SHP77 (cell line): ENCODE measurements around the gene RSPRY1.

ENCODE experiments used
- DNase-seq, 2 experiments: peaks; one replicate each; lab custom pipeline; 2025; lab: John Stamatoyannopoulos, UW

Gene RSPRY1

DNA sequence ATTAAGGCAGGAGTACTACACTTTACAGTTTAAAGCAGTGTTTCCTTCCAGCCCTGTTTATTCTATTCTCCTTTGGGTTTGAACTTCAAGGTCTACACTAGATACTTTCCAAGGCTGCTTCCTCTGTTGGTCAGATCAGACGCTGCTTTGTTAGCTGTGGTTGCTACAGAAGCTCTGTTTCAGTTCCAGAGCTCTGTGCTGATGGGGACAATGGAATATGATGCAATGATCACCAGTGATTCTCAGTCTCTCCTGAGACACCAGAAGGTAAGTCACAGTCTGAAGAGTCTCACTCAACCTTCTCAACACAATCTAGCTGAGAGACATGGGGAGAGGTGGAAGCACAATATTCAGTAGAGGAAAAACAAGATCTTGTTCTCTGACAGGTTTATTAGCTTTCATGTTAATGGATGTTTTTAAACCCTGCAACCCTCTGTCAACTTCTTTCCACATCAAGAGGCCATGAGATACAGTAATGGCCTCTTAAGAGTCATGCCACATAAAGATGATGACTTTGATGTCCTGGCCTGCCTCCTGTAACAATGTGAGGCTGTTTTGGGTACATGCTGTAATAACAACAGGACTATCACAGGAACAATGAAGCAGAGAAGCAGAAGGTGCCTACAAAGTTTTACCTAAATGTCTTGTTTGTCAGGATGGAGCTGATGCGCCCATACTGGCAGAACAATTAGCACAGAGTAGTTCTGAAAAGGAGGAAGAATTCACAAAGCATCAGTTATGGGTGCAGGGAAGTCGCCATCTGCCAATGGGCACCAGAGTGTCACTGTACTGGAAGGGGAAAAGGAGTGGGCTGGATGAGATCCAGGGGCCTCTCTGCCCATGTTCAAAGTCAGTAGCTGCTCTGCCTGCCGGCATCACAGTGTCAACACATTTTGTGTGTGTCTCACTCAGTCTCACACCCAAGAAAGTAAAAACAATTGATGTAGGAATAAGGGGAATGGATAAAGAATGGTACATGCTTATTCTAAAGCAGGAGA is 33.7 kb upstream of the RSPRY1 start:
- no peak for DNase-seq

DNA sequence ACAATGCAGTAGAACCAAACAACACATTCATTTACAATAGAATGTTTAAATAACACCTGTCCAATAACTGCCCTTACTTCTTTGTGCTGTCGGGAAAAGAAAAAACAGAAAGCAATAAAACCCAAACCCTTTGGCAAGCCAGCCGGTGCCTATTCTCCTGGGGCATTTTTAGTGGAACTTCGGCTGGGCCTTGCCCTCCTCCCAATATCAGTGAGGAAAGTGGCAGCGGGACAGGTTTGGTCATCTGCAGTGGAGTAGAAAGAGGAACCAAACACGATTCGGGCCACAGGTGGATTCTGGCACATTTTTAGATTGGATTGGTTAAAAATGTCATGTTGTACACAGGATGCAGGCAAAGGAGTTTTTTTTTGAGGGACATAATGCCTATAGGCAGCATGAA is 32.3 kb upstream of the RSPRY1 start:
- no peak for DNase-seq

DNA sequence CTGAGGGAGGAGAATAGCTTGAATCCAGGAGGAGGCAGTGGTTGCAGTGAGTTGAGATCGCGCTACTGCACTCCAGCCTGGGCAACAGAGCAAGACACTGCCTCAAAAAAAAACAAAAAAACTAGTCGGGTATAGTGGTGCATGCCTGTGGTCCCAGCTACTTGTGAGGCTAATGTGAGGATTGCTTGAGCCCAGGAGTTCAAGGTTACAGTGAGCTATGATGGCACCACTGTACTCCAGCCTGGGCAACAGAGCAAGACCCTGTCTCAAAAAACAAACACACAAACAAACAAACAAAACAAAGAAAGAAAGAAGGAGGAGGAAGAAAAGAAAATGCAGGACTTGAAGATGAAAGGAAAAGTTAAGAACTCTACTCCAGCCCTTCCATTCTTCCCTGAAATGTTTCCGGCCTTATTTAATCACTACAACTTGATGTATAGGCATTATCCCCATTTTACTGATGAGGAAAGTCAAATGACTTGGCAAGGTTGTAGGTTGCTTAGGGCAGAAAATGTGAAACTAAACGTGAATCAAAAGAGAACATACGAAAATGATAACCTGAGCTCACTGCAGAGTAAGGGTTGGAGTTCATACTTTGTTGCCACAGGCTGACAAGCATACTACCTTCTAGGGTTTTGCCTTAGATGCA is 30.3 kb upstream of the RSPRY1 start:
- DNase-seq, result no peak

DNA sequence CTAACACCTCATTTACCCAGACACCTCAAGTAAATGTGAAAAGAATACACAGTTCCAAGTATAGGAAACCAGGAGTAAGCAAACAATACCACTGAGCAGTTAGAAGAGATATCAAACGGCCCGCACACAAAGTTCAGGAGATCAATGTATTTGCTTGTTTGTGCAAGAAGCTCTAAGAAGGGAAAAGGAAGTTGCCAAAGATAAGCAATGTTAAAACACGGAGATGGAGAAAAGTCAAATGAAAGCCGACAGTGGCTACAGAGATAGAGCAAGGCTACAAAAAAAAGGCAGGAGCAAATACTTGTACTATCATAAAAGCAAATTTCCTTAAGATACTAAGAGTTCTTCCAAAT is 29.8 kb upstream of the RSPRY1 start:
- DNase-seq, result no peak

DNA sequence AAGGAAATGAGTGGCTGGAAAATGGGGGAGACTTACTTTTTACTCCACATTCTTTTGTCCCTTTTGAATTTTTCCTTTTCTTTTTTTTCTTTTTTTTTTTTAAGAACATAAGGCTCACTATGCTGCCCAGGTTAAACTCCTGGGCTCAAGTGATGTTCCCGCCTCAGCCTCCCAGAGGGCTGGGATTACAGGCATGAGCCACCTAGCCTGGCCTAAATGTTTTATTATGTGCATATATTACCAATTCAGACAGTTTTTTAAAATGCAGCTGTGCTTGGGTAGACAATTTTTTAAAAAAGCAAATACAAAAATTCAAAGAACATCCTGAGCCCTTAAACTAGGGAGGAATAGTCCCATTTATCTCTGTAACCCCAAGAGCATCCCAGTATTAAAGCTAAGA is 28.6 kb upstream of the RSPRY1 start:
- DNase-seq, result no peak

DNA sequence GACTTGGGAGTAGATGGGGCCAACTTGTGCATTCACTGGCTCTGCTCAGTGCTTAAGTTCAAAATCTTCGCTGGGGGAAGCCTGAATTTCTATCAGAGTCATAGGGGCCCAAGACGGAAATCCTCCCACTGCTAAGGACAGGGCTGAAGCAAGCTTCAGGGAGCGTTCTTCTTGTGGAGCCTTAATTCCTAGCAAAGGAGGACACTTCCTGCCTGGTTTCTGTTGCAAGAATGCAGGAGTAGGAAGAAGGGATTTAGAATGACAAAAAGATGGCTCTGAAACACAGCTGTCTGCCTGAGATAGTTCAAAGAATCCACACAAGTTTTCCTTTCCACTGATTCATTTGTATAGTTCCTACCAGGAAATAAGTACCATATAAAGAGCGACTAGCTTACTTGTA is 26.7 kb upstream of the RSPRY1 start:
- no peak for DNase-seq

DNA sequence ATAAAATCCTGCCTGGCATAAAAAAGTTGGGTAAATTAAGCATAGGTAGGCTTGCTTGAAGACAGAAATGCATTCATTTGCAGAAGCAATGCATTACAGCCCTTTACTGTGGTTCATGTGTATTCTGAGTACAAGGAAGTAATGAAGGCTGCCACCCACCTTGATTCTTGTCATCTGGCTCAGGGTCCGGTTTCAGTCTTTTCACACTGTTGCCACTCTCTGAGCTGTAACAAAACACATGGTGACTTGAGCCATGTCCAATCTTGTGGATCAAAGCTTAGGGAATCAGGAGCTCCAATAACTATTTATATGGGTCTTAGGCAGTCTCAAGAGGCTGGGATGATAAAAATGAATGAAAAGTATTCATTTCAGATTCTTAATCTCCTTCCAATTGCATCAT is 22.3 kb upstream of the RSPRY1 start:
- DNase-seq, result no peak

DNA sequence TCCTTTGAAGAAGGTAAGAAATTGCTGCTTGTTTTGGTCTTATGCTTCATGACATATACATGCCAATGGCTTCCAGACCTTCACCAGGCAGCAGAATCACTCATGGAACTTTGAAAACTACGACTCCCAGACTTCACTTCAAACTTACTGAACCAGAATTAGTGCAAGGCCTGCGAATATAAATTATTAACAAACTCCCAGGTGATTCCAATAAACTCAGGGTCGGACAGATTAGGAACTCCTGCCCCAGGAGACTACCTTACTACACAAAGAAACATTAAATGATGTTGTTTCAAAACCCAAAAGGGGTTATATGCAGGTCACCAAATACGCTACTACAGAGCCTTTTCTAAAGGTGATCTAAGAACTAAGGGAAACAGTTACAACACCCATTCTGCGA is 20.6 kb upstream of the RSPRY1 start:
- no peak for DNase-seq

DNA sequence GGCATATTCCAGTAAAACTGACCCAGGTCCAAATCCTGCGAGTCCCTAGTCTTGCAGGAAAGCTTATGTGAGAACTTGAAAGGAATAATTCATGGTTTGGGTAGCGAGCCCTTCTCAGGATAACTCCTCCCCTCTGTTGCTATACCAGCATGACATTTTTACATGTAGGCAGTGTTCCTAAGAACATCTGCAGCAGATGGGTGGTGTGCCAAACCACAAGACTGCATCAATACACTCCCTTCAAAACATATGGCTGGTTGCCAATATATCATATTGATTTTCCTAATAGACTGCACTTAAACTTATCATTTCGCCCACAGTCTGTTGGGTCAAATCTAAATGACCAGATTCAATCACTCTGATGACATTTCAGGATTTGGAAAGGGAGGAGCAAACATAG is 20.2 kb upstream of the RSPRY1 start:
- no peak for DNase-seq

DNA sequence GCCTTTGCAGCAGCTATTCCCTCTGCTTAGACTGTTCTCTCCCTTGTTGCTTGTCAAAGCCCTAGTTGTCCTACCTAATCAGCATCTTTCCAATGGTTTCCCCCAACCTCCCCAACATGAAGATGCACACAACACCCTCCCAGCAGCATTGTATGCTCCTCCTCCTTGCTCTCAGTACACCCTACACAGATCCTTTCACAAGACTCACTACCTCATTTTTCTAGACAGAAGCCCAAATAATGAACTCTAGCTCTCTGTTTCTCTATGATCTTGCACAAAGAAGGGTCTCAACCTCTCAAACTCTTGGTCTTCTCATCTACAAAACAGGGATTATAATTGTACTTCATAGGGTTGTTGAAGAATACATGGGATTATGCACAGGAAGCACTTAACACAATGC is 19.7 kb upstream of the RSPRY1 start:
- DNase-seq, result no peak

DNA sequence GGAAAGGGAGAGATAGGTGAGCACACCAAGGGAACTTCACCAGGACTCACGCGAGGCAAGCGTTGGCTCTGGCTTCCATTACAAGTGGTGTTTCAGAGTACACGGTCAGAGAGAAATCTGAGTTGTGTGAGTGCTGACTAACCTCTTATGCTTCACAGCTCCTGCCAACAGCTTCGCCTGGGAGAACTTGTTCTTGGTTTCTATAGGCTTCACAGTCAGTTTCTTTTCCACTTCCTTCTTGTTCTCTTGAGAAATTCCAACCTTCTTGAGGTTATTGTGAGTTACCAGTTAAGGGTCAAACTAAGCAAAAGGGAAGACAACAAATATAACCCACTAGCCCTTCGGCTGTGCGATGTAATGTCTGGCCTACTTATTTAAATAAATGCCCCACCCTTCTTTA is 19.2 kb upstream of the RSPRY1 start:
- no peak for DNase-seq

DNA sequence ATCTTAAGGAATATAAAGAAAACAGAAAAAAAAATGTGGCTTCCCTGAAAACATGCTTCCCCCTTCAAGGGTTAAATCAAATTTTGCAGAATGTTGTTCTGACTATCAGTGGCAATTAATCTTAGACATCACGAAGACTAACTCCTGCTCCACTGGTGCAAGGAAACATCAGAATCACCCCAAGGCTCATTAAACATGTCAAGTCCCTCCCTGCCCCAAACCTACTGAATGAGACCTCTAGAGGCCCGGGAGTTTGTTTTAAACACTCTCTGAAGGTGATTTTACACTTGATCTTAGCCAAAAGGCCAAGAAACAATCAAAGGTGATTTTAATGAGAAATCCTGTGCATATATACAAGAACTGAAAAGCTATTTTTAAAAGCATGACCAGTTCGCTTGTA is 18.6 kb upstream of the RSPRY1 start:
- DNase-seq, result no peak

DNA sequence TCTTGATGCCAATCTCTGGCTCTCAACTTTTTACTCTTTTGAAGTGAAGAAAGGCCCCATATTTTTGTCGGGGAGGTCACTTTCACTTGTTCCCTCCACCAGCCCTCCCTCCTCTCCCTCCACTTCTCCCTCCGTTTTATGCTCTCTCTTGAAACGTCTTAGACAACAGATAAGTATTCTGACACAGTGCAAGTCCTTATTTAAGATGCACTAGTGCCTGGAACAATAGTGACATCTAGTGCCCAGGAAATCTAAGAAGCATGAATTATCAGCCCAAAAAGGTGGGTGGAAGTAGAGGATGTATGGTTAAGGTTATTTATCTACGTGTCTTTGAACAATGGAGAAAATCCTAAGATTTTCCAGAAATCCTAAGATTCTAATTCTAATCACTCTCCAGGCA is 18.2 kb upstream of the RSPRY1 start:
- DNase-seq, result peak; percentile 7 to 27

DNA sequence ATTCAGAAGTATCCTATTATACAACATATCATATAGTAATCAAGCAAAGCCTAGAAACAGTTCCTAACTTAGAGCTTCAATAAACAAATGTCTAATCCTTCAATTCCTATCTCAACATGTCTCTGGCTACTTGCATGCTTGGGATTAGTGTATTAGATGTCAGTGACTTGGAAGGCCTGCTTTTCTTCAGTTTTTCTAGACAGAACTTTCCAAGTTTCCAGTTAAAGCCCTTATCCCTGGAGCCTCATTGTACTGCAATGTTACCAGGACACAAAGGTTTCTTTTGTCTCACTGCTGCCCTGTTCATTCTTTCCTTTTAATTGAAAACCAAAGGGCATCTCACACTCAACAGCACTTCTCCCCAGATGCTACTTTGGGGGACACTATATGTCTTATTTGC is 16.8 kb upstream of the RSPRY1 start:
- no peak for DNase-seq

DNA sequence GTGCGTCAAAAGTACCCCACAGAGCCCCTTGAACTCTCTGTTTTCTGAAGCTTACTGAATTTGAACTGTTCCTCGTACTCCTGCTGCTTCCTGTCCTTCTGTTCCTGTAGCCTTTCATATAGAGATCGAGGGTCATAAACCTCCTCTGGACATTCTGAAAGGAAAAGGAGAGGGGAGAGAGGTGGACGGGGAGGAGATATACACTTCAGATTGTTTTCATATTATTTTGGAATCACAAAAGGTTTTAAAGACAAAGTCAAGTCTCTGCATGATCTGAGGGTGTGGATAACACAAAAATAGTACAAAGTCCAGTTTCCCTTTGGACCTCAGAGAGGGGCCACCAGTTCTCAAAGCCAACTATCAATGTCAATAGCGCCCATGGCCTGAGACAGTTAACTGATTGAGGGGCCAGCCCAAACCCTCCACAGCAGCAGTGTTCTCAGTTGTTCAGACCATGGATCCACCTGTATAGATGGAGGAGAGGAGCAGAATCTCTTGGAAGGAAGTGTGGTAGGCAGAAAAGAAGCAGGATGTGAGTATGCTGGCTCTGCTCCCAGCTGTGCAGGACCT is 13.3 kb upstream of the RSPRY1 start:
- DNase-seq, result no peak

DNA sequence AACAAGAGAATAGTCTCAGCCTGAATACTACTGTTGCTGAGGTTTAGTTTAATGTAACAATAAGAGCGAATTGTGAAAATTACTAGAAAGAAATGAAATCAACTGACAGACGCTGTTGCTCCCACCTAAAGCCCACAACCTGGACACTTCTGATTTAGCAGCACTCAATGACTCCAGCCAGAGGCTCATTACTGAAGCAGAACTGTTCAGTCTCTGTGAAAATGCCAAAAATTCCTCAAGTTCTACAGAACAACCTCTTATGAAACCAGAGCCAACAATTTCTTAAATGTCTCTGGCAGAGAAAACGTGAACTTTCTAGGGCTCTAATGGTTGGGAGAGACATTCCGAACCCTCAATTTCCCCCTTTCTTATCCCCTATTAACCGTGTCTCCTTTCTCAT is 10.2 kb upstream of the RSPRY1 start:
- DNase-seq, result no peak

DNA sequence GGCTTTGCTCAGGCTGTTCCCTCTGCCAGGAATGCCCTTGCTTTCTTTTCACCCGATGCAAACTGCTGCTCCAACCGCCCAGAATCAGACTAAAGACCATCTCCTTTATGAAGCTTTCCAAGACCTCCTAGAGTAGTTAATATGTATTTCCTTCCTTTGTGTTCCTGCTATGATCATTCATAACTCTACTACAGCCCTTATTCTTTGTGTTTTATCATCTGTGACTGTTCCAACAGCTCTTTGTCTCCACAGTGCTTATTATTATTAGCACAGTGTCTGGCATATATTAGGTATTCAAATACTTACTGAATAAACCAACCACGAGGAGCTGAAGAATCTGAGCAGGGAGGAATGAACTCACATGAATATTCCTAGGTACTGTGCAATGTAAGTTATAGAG is 7.9 kb upstream of the RSPRY1 start:
- DNase-seq, result no peak

DNA sequence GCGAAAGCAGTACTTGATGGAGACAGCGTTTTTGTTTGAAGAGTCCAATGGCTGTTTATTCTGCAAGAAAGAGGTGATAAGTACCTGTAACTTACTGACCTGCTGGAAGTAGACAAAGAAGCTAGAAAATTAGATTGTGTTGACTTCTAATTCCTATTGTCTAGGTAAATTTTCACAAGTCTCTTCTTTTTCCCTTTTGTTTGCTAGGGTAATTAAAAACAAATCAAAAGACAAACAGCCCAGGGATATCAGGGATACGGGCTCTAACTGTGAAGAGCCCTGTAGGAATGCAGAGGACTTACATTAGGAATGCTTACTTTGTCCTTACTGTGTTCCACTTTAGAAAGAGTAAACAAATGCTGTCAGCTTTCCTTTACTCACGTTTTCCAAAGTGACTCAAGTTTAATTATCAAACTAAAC is 7.3 kb upstream of the RSPRY1 start:
- DNase-seq, result no peak

DNA sequence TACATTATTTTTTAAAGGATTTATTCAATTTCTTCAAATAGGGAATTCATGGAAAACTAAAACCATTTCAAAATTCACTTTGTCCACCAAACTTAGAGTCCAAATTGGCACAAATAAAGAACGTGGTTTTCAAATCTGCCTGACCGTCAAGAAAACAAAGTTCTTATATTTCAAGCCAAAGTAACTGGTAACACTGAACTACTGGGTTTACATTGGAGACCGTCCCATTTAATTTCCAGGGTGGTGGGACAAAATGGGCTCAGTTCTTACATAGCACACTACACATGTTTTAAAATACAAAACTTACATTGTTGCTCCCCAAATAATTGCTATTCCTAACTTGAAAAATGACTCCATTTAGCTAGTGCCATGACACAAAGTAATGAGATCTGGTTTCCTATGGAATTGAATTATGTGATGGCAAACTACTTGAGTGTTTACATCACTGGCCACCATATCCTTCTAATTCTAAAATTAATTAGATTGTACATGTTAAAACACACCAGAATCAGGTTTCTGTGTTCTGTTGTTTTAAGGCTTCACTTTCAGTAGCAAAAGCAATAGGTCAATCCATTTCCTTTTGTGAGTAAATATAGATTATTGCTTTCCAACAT is 6.8 kb upstream of the RSPRY1 start:
- no peak for DNase-seq

DNA sequence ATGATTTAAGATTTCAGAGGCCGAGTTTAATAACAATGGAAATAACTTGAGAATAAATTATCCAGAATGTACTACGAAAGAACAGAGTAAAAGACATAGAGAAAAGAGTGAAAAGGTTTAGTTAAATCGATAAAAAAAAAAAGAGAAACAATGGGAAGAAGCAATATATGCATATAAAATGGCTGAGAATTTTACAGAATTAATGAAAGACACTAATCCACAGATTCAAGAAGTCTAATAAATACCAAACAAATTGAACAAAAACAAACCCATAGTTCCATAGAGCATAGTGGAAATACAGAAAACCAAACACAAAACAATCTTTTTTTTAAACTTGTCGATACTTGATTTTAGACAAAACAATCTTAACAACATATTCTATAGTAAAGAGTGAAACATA is 2.0 kb upstream of the RSPRY1 start:
- DNase-seq, result no peak

DNA sequence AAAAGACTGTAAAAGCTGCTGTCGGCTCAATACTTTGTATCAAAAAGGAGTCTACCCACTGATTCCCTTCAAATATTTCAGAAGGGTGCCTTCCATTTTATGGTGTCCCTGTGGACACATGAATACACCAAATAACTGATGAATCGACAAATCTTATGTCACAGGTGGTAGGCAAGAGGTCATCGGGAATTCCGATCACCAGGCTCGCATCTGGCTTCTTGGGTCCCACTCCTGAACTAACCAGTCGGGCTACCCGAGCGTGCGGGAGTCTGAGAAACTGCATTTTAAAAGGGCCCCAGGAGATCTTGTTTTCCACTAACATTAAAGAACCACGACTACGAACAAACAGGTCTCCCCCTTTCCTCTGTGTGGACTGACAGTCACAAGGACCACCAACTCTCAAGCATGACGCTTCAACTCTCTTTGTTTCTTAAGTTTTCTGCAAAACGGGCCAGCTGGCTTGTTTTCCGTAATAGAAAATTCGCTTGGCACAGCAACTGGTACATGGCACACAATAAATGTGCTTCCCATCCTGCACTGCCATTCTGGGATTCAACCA is 1.2 kb upstream of the RSPRY1 start:
- DNase-seq, result no peak

DNA sequence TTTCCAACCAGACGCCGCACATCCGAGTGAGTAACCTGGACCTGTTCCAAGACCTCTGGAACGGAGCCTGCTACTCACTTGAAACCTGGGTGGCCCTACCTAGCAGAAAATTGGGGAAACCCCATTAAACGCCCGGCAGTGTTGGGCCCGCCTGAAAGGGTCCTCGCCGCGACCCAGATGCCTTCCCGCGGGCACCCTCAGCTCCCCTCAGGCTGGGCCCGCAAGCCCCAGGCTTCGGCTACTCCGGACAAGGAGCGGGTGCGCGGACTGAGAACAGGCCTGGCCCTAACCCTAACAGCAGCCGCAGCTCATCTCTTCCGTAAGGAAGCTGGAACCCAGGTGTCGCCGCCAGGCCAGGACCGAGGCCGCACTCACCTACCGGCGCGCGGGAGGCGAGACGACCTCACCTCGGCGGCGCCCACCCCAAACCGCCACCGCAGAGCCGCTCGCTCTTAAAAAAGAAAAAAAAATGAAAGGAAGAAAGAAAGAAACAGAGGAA is 634 bp upstream of the RSPRY1 start:
- peak; percentile 46 to 69 for DNase-seq
